Parathyroid adenoma (tissue), 2 donors: Measurements from ENCODE around the gene EXOC6.

Experiments used
- H2AFZ ChIP-seq: fragments of 300-600 bp; sonication (generic); one replicate; pipeline ENCODE4 v1.7.0; 2017; ENCODE audit warnings: antibody characterized with exemption, mild to moderate bottlenecking
- H3K27ac ChIP-seq: fragments of 300-600 bp; sonication (generic); one replicate; pipeline ENCODE4 v1.7.0; 2017
- H3K27me3 ChIP-seq: fragments of 300-600 bp; sonication (generic); one replicate; pipeline ENCODE4 v1.7.0; 2017; ENCODE audit warnings: low read length; ENCODE audit not compliant: control insufficient read depth, insufficient read depth
- H3K36me3 ChIP-seq: fragments of 300-600 bp; sonication (generic); one replicate; pipeline ENCODE4 v1.7.0; 2017; ENCODE audit warnings: low read length; ENCODE audit not compliant: control insufficient read depth, insufficient read depth
- H3K4me1 ChIP-seq: fragments of 300-600 bp; sonication (generic); one replicate; pipeline ENCODE4 v1.7.0; 2017; ENCODE audit warnings: control low read depth
- H3K4me2 ChIP-seq: fragments of 300-600 bp; sonication (generic); one replicate; pipeline ENCODE4 v1.7.0; 2017; ENCODE audit warnings: low read length
- H3K4me3 ChIP-seq: fragments of 300-600 bp; sonication (generic); one replicate; pipeline ENCODE4 v1.7.0; 2017; ENCODE audit warnings: low read depth, low read length
- H3K79me2 ChIP-seq: fragments of 300-600 bp; sonication (generic); one replicate; pipeline ENCODE4 v1.7.0; 2017; ENCODE audit warnings: control low read depth
- H3K9ac ChIP-seq: fragments of 300-600 bp; sonication (generic); one replicate; pipeline ENCODE4 v1.7.0; 2017; ENCODE audit warnings: mild to moderate bottlenecking
- H3K9me3 ChIP-seq: fragments of 300-600 bp; sonication (generic); one replicate; pipeline ENCODE4 v1.7.0; 2017; ENCODE audit warnings: low read length; ENCODE audit not compliant: control insufficient read depth
- CTCF ChIP-seq: fragments of 300-600 bp; sonication (generic); IDR thresholded peaks from one replicate; pipeline ENCODE4 v1.7.0; 2017; ENCODE audit warnings: antibody characterized with exemption, mild to moderate bottlenecking
- donor health status: primary hyperparathyroidism.

Gene EXOC6

GRCh38 chr10:93072713-93073538 is 224.6 kb downstream of the EXOC6 start:
- no peak for TF ChIP-seq CTCF
- Histone ChIP-seq H3K9me3 (no peaks in the 10 kb centered on the region), H2AFZ (no peak overlapping the region), H3K36me3 (no peaks in the 10 kb centered on the region), H3K4me1 (peaks cover 3% of the 10 kb centered on the region), H3K9ac (no peak overlapping the region), H3K27ac (no peak overlapping the region), H3K4me3 (peak overlapping the region; percentile 39), H3K79me2 (no peaks in the 10 kb centered on the region), H3K4me2 (peak overlapping the region; percentile 57), H3K27me3 (peaks cover 6% of the 10 kb centered on the region)

GRCh38 chr10:93073539-93074146 is 225.3 kb downstream of the EXOC6 start, which contains the start of gene CYP26A1:
TSS of gene CYP26A1 (plus strand) at chr10:93073893. CDS start at chr10:93073935, 42 bp downstream.
- Histone ChIP-seq H3K4me2 (peak within 1 kb of the TSS; percentile 57), H3K27ac (no peak within 1 kb of the TSS), H2AFZ (no peak within 1 kb of the TSS), H3K27me3 (peaks cover 6% of the 10 kb centered on the region), H3K36me3 (no peaks in the 10 kb centered on the region), H3K4me1 (peaks cover 3% of the 10 kb centered on the region), H3K79me2 (no peaks in the 10 kb centered on the region), H3K9me3 (no peaks in the 10 kb centered on the region), H3K4me3 (peak within 1 kb of the TSS; percentile 39), H3K9ac (no peak within 1 kb of the TSS)
- no peak for TF ChIP-seq CTCF

GRCh38 chr10:93074147-93074596 is 225.9 kb downstream of the EXOC6 start:
- H3K79me2 ChIP-seq, result no peaks in the 10 kb centered on the region
- H2AFZ ChIP-seq, result no peak overlapping the region
- no peak overlapping the region for H3K9ac ChIP-seq
- no peak overlapping the region for H3K4me3 ChIP-seq
- no peak overlapping the region for H3K4me2 ChIP-seq
- no peaks in the 10 kb centered on the region for H3K36me3 ChIP-seq
- peaks cover 3% of the 10 kb centered on the region for H3K4me1 ChIP-seq
- no peaks in the 10 kb centered on the region for H3K9me3 ChIP-seq
- H3K27ac ChIP-seq, result no peak overlapping the region
- TF ChIP-seq CTCF, result no peak
- H3K27me3 ChIP-seq, result peaks cover 6% of the 10 kb centered on the region

- H3K36me3 ChIP-seq, result no peaks in the 10 kb centered on the region
- no peak overlapping the region for H3K4me3 ChIP-seq
- H3K9ac ChIP-seq, result no peak overlapping the region
- no peak overlapping the region for H3K4me2 ChIP-seq
- no peak for TF ChIP-seq CTCF
- H3K9me3 ChIP-seq, result no peaks in the 10 kb centered on the region
- H3K27me3 ChIP-seq, result peaks cover 6% of the 10 kb centered on the region
- H2AFZ ChIP-seq, result no peak overlapping the region
- H3K4me1 ChIP-seq, result peaks cover 3% of the 10 kb centered on the region
- H3K27ac ChIP-seq, result no peak overlapping the region
- no peaks in the 10 kb centered on the region for H3K79me2 ChIP-seq
Measured at GRCh38 chr10:93074597-93075368, 226.5 kb downstream of the EXOC6 start.
